CD4-positive, alpha-beta T cell (primary cell): ENCODE data around the gene IFIH1. TPM values are rescaled to one million over a fixed set of nuclear protein-coding genes. Genes with fewer than 3 reads are reported as not detected.

Source experiments
- ATAC-seq: fragments of 200-7000 bp; cut with Tn5 transposase; one replicate; pipeline ENCODE4 v1.10.0; 2022; ENCODE audit warnings: mild to moderate bottlenecking; ENCODE audit not compliant: poor library complexity
- CTCF ChIA-PET: fragments of 350-600 bp; sonication (Branson Sonifier 250); formaldehyde crosslinking; loops from one replicate; lab custom pipeline; 2021; ENCODE audit warnings: antibody characterized with exemption, inconsistent platforms; lab: Charles Lee
- POLR2A ChIA-PET: fragments of 350-600 bp; sonication (Branson Sonifier 250); formaldehyde crosslinking; loops from one replicate; lab custom pipeline; 2021; ENCODE audit warnings: antibody characterized with exemption, inconsistent platforms; lab: Charles Lee
- DNase-seq, 14 experiments: peaks; one replicate each; pipeline ENCODE4 v3.0.0-alpha.2; 2013 to 2020; ENCODE audit warnings: mixed read lengths in 2 of 14
- H3K27ac ChIP-seq, 2 donors: one replicate each; pipeline versions ENCODE4 v1.5.1 to v1.7.0; 2013; ENCODE audit warnings: low read length in 2 of 2, low read depth in 1 of 2, mild to moderate bottlenecking in 1 of 2
- H3K27me3 ChIP-seq, 2 experiments: 1 replicate in 1 of 2; 2 replicates in 1 of 2; pipeline versions ENCODE4 v1.6.1 to v1.7.0; 2013; ENCODE audit warnings: low read length in 2 of 2, control low read depth in 1 of 2, mild to moderate bottlenecking in 1 of 2, moderate library complexity in 1 of 2; ENCODE audit not compliant: insufficient read depth in 2 of 2, control insufficient read depth in 1 of 2
- H3K36me3 ChIP-seq: one replicate; pipeline ENCODE4 v1.6.1; 2013; ENCODE audit warnings: low read length, control low read depth; ENCODE audit not compliant: insufficient read depth
- H3K4me1 ChIP-seq: one replicate; pipeline ENCODE4 v1.6.1; 2013; ENCODE audit warnings: low read length, control low read depth; ENCODE audit not compliant: insufficient read depth
- H3K4me3 ChIP-seq: one replicate; pipeline ENCODE4 v1.5.1; 2013; ENCODE audit warnings: mild to moderate bottlenecking, low read length, moderate library complexity
- H3K9me3 ChIP-seq, 2 experiments: 1 replicate in 1 of 2; 2 replicates in 1 of 2; pipeline versions ENCODE4 v1.6.1 to v1.7.0; 2013; ENCODE audit warnings: low read length in 2 of 2, mild to moderate bottlenecking in 2 of 2, control low read depth in 1 of 2, moderate library complexity in 1 of 2; ENCODE audit not compliant: control insufficient read depth in 1 of 2, insufficient read depth in 1 of 2
- H3K27ac Mint-ChIP-seq: one replicate; pipeline ENCODE4 v1.8.0; 2020; ENCODE audit warnings: mixed read lengths
- H3K27me3 Mint-ChIP-seq: one replicate; pipeline ENCODE4 v1.8.0; 2021; ENCODE audit warnings: mixed read lengths
- H3K36me3 Mint-ChIP-seq: one replicate; pipeline ENCODE4 v1.8.0; 2021; ENCODE audit warnings: low read depth, mixed read lengths
- H3K4me1 Mint-ChIP-seq: one replicate; pipeline ENCODE4 v1.8.0; 2021; ENCODE audit warnings: low read depth, mixed read lengths
- H3K4me3 Mint-ChIP-seq: one replicate; pipeline ENCODE4 v1.8.0; 2020; ENCODE audit warnings: mild to moderate bottlenecking, mixed read lengths
- H3K9me3 Mint-ChIP-seq: one replicate; pipeline ENCODE4 v1.8.0; 2020; ENCODE audit warnings: mixed read lengths
- intact Hi-C, 2 experiments: fragments of 100-400 bp; cut with DNase I in 1 of 2; cut with micrococcal nuclease in 1 of 2; formaldehyde crosslinking; loops; one replicate each; pipeline versions ENCODE4 v1.15.1 to v1.9.0; 2023 to 2025; cut with DNase I, micrococcal nuclease
- total RNA-seq, 174 experiments: library from RNA in 2 of 174; stranded (reverse) in 2 of 174; gene quantifications; one replicate each; pipeline ENCODE4 v1.2.3 and lab custom pipeline; 2021 to 2026
- TF ChIP-seq, protein P1 (sequence below): fragments of 200-600 bp; IDR thresholded peaks from one replicate; pipeline ENCODE4 v1.8.0; 2022; ENCODE audit warnings: antibody characterized with exemption, mild to moderate bottlenecking

IFIH1 gene
- total RNA-seq, 2 experiments from 2014 or later = 31.1 to 32.1 TPM

DNA sequence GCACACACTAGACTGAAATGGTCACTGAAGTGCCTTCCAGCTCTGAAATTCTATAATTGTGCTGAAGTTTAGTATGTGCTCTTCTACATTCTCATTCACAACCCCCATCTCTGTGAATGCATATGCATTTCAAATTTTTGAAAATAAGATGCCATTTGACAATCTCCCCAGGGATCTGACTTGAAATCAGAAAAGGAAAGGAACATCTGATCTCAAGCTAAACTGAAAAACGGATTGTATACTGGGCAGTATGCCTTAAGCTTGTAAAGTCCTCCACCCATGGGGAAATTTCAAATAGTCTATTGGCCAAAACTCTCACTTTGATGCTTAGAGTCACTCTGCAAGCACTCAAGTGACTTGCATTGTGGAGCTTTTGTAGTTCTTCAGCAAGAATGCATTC lies 98.1 kb downstream of the IFIH1 start:
- Mint-ChIP-seq H3K9me3 (no peaks in the 10 kb centered on the region), H3K36me3 (no peaks in the 10 kb centered on the region), H3K4me3 (no peak overlapping the region), H3K4me1 (no peaks in the 10 kb centered on the region), H3K27ac (no peak overlapping the region), H3K27me3 (peaks cover 35% of the 10 kb centered on the region)
- ATAC-seq (no peak), DNase-seq (no peak)
- Histone ChIP-seq H3K27me3 (peaks cover 2 to 9% of the 10 kb centered on the region in 2 experiments), H3K9me3 (no peaks in the 10 kb centered on the region), H3K4me1 (no peaks in the 10 kb centered on the region), H3K27ac (no peak overlapping the region), H3K36me3 (no peaks in the 10 kb centered on the region), H3K4me3 (no peak overlapping the region)
- ChIA-PET POLR2A (interaction anchor here (1.2 kb wide), 1 partner anchor 8 kb away, joined by 3 read pairs; no protein-coding TSS in a partner anchor), CTCF (interaction anchor here (0.7 to 1.4 kb wide), 4 partner anchors 9 to 81 kb away, joined by 3 to 5 read pairs (median 3); no protein-coding TSS in a partner anchor)
- TF ChIP-seq, protein P1, sequence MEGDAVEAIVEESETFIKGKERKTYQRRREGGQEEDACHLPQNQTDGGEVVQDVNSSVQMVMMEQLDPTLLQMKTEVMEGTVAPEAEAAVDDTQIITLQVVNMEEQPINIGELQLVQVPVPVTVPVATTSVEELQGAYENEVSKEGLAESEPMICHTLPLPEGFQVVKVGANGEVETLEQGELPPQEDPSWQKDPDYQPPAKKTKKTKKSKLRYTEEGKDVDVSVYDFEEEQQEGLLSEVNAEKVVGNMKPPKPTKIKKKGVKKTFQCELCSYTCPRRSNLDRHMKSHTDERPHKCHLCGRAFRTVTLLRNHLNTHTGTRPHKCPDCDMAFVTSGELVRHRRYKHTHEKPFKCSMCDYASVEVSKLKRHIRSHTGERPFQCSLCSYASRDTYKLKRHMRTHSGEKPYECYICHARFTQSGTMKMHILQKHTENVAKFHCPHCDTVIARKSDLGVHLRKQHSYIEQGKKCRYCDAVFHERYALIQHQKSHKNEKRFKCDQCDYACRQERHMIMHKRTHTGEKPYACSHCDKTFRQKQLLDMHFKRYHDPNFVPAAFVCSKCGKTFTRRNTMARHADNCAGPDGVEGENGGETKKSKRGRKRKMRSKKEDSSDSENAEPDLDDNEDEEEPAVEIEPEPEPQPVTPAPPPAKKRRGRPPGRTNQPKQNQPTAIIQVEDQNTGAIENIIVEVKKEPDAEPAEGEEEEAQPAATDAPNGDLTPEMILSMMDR = no peak
- intact Hi-C loops = loop anchor here in 1 of 2 experiments (2.0 kb wide), 1 partner anchor 80 kb away; no protein-coding TSS in a partner anchor

DNA sequence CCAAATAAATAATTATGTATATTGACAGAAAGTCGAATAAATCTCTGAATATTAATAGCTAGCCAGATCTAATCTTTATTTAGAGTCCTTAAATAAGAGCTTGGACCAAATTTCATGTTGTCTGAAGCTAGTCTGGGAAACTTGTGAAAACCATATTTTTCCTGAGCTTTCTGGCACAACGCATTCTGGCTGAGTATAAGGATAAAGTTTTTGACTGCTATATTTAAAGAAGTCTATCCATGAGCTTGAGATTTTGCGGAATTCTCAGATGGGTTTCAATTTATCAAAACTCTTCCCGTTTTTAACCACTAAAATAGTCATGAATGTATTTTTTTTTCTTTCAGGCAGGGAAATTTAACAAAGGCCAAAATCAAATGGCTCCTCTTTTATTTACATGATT lies 99.1 kb downstream of the IFIH1 start:
- no peak overlapping the region for H3K27ac ChIP-seq
- no peaks in the 10 kb centered on the region for H3K4me1 ChIP-seq
- TF ChIP-seq, protein P1 = no peak
- no peak overlapping the region for H3K4me3 Mint-ChIP-seq
- ChIA-PET POLR2A (no interaction called here), CTCF (no interaction called here)
- no peak for ATAC-seq
- no peaks in the 10 kb centered on the region for H3K4me1 Mint-ChIP-seq
- H3K9me3 ChIP-seq = no peaks in the 10 kb centered on the region
- no peak overlapping the region for H3K27ac Mint-ChIP-seq
- H3K27me3 Mint-ChIP-seq = peaks cover 35% of the 10 kb centered on the region
- no peak for DNase-seq
- H3K36me3 ChIP-seq = no peaks in the 10 kb centered on the region
- H3K4me3 ChIP-seq = no peak overlapping the region
- H3K27me3 ChIP-seq = peaks cover 2 to 9% of the 10 kb centered on the region in 2 experiments
- H3K9me3 Mint-ChIP-seq = no peaks in the 10 kb centered on the region
- H3K36me3 Mint-ChIP-seq = no peaks in the 10 kb centered on the region
- intact Hi-C loops = no loop called here

DNA sequence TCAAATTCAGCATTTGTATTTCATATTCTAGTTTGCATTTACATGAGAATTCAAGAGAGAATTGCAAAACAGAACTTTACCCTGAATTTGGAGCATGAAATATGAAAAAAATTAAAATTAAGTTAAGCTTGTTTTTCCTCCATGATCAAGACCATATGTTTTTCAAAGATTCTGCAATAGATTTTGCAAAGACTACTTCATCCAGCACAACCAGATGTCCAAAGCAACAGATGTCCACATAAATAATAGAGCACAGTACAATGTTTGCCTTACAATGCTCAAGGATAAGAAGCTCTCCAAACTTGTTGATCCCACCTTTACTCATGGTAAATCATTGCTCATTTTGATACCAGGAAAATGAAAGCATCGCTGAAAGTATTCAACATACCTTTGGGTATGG lies 100.9 kb downstream of the IFIH1 start:
- no peaks in the 10 kb centered on the region for H3K36me3 Mint-ChIP-seq
- no peak overlapping the region for H3K27ac ChIP-seq
- ATAC-seq (no peak), DNase-seq (no peak)
- H3K27me3 ChIP-seq = peaks cover 2 to 9% of the 10 kb centered on the region in 2 experiments
- H3K4me1 ChIP-seq = no peaks in the 10 kb centered on the region
- H3K4me3 ChIP-seq = no peak overlapping the region
- H3K4me1 Mint-ChIP-seq = no peaks in the 10 kb centered on the region
- H3K4me3 Mint-ChIP-seq = no peak overlapping the region
- H3K27ac Mint-ChIP-seq = no peak overlapping the region
- no peaks in the 10 kb centered on the region for H3K9me3 Mint-ChIP-seq
- no peaks in the 10 kb centered on the region for H3K36me3 ChIP-seq
- POLR2A ChIA-PET = no interaction called here
- TF ChIP-seq, protein P1 = no peak
- H3K27me3 Mint-ChIP-seq = peaks cover 35% of the 10 kb centered on the region
- intact Hi-C loops = no loop called here
- no peaks in the 10 kb centered on the region for H3K9me3 ChIP-seq
- CTCF ChIA-PET = no interaction called here

Other genes starting within 250 kb of the IFIH1 start
- 10 to 100 TPM; 15.5 to 16.7 TPM for gene DPP4, start 244.5 kb downstream of the IFIH1 start, total RNA-seq
- not detected for gene GCG, start 166.4 kb downstream of the IFIH1 start, total RNA-seq
- not detected for gene FAP, start 75.2 kb downstream of the IFIH1 start, total RNA-seq
- 1 to 10 TPM; 3.9 to 5.0 TPM for gene GCA, start 25.4 kb upstream of the IFIH1 start, total RNA-seq